ENCODE measurements around the gene KIFC3.

KIFC3 gene

GRCh38 chr16:57795431-57795878, 6.8 kb downstream of the KIFC3 start (continued):
- TF ChIP-seq ZIC2 (tag by site-specific recombination; IDR thresholded peaks at IDR 0.05) (peak; percentile 53; the same call in 1 of the 2 replicates), ZNF623 (tag by site-specific recombination; IDR thresholded peaks at IDR 0.05) (no peak), SP2 (tag by site-specific recombination; IDR thresholded peaks at IDR 0.05) (peak; percentile 28), ZFP37 (tag by site-specific recombination; IDR thresholded peaks at IDR 0.05) (no peak), ZNF791 (tag by site-specific recombination; IDR thresholded peaks at IDR 0.05) (no peak), ZNF138 (tag by site-specific recombination; IDR thresholded peaks at IDR 0.05; ENCODE audit: borderline replicate concordance) (no peak), ZNF76 (tag by site-specific recombination; IDR thresholded peaks at IDR 0.05; ENCODE audit: borderline replicate concordance, low read depth) (no peak), ZNF16 (tag by site-specific recombination; IDR thresholded peaks at IDR 0.05; ENCODE audit: low read depth) (no peak), ZNF362 (tag by site-specific recombination; IDR thresholded peaks at IDR 0.05) (0 out of 2 replicates have a peak, but pooled peaks have one; percentile 34), ELK4 (IDR thresholded peaks at IDR 0.05; ENCODE audit: borderline replicate concordance, low read depth, low read length) (no peak), OSR2 (tag by site-specific recombination; IDR thresholded peaks at IDR 0.05) (no peak), ZBTB6 (tag by site-specific recombination; IDR thresholded peaks at IDR 0.05) (no peak), ZNF416 (tag by site-specific recombination; IDR thresholded peaks at IDR 0.05) (no peak), GLIS1 (tag by site-specific recombination; IDR thresholded peaks at IDR 0.05) (peak; percentile 23; the same call in 1 of the 2 replicates), ZNF488 (tag by site-specific recombination; IDR thresholded peaks at IDR 0.05) (no peak), ZNF514 (tag by site-specific recombination; IDR thresholded peaks at IDR 0.05) (no peak), REPIN1 (tag by site-specific recombination; IDR thresholded peaks at IDR 0.05; ENCODE audit: low read depth) (no peak), ZNF544 (tag by site-specific recombination; IDR thresholded peaks at IDR 0.05) (no peak), ZNF223 (tag by site-specific recombination; IDR thresholded peaks at IDR 0.05) (no peak), ZSCAN4 (tag by site-specific recombination; IDR thresholded peaks at IDR 0.05) (no peak), ZNF174 (tag by site-specific recombination; IDR thresholded peaks at IDR 0.05) (no peak), ZNF121 (tag by site-specific recombination; IDR thresholded peaks at IDR 0.05) (no peak), ZNF654 (tag by site-specific recombination; IDR thresholded peaks at IDR 0.05; ENCODE audit: low read depth) (no peak), ZBTB10 (tag by site-specific recombination; IDR thresholded peaks at IDR 0.05) (no peak), ZFP3 (tag by site-specific recombination; IDR thresholded peaks at IDR 0.05; ENCODE audit: low read depth) (no peak), EGR2 (tag by site-specific recombination; IDR thresholded peaks at IDR 0.05; ENCODE audit: low read depth) (peak; percentile 84), ZNF529 (tag by site-specific recombination; IDR thresholded peaks at IDR 0.05; ENCODE audit: insufficient replicate concordance) (no peak), ATF2 (tag by site-specific recombination; IDR thresholded peaks at IDR 0.05; ENCODE audit: low read depth) (no peak), ZNF157 (tag by site-specific recombination; IDR thresholded peaks at IDR 0.05) (no peak), ZNF335 (tag by site-specific recombination; conservative IDR thresholded peaks at IDR 0.05) (no peak), ZFHX2 (tag by site-specific recombination; conservative IDR thresholded peaks at IDR 0.05) (peak; percentile 84), ZFP41 (tag by site-specific recombination; IDR thresholded peaks at IDR 0.05; ENCODE audit: borderline replicate concordance) (no peak), ZNF404 (tag by site-specific recombination; IDR thresholded peaks at IDR 0.05) (no peak)
